ENCODE measurements around the gene CACNA1H. TPM values are rescaled to one million over a fixed set of nuclear protein-coding genes. Genes with fewer than 3 reads are reported as not detected.

Gene CACNA1H
- total RNA-seq, 2 experiments from 2014 or later, result 0.26 to 0.61 TPM

GRCh38 chr16:1213796-1214372, 61.0 kb downstream of the CACNA1H start:
- no peak overlapping the region for H3K27ac Mint-ChIP-seq
- intact Hi-C loops (cut with micrococcal nuclease), result no loop called here
- no peaks in the 10 kb centered on the region for H3K9me3 Mint-ChIP-seq
- CTCF ChIA-PET, result no interaction called here
- no peaks in the 10 kb centered on the region for H3K27me3 Mint-ChIP-seq
- H3K4me1 Mint-ChIP-seq (ENCODE audit: low read depth), result no peaks in the 10 kb centered on the region
- H3K36me3 Mint-ChIP-seq, result no peaks in the 10 kb centered on the region
- no peak for DNase-seq
- POLR2A ChIA-PET, result no interaction called here
- H3K4me3 Mint-ChIP-seq, result no peak overlapping the region

- no peaks in the 10 kb centered on the region for H3K9me3 Mint-ChIP-seq
- H3K27me3 Mint-ChIP-seq, result no peaks in the 10 kb centered on the region
- intact Hi-C loops (cut with micrococcal nuclease), result no loop called here
- H3K27ac Mint-ChIP-seq, result no peak overlapping the region
- CTCF ChIA-PET, result no interaction called here
- H3K36me3 Mint-ChIP-seq, result no peaks in the 10 kb centered on the region
- DNase-seq, result no peak
- H3K4me3 Mint-ChIP-seq, result no peak overlapping the region
- no peaks in the 10 kb centered on the region for H3K4me1 Mint-ChIP-seq (ENCODE audit: low read depth)
- POLR2A ChIA-PET, result no interaction called here
These were observed 61.8 kb downstream of the CACNA1H start for GRCh38 chr16:1214719-1215118.

GRCh38 chr16:1215574-1216295, 62.8 kb downstream of the CACNA1H start:
- H3K27ac Mint-ChIP-seq, result no peak overlapping the region
- H3K9me3 Mint-ChIP-seq, result no peaks in the 10 kb centered on the region
- ChIA-PET POLR2A (no interaction called here), CTCF (no interaction called here)
- no peaks in the 10 kb centered on the region for H3K4me1 Mint-ChIP-seq (ENCODE audit: low read depth)
- intact Hi-C loops (cut with micrococcal nuclease), result no loop called here
- no peak for DNase-seq
- no peaks in the 10 kb centered on the region for H3K27me3 Mint-ChIP-seq
- no peaks in the 10 kb centered on the region for H3K36me3 Mint-ChIP-seq
- H3K4me3 Mint-ChIP-seq, result no peak overlapping the region

GRCh38 chr16:1216296-1216619, 63.4 kb downstream of the CACNA1H start:
- no peak overlapping the region for H3K27ac Mint-ChIP-seq
- no peak overlapping the region for H3K4me3 Mint-ChIP-seq
- DNase-seq, result no peak
- ChIA-PET POLR2A (no interaction called here), CTCF (no interaction called here)
- intact Hi-C loops (cut with micrococcal nuclease), result no loop called here
- H3K4me1 Mint-ChIP-seq (ENCODE audit: low read depth), result no peaks in the 10 kb centered on the region
- H3K36me3 Mint-ChIP-seq, result no peaks in the 10 kb centered on the region
- H3K9me3 Mint-ChIP-seq, result no peaks in the 10 kb centered on the region
- no peaks in the 10 kb centered on the region for H3K27me3 Mint-ChIP-seq

DNA sequence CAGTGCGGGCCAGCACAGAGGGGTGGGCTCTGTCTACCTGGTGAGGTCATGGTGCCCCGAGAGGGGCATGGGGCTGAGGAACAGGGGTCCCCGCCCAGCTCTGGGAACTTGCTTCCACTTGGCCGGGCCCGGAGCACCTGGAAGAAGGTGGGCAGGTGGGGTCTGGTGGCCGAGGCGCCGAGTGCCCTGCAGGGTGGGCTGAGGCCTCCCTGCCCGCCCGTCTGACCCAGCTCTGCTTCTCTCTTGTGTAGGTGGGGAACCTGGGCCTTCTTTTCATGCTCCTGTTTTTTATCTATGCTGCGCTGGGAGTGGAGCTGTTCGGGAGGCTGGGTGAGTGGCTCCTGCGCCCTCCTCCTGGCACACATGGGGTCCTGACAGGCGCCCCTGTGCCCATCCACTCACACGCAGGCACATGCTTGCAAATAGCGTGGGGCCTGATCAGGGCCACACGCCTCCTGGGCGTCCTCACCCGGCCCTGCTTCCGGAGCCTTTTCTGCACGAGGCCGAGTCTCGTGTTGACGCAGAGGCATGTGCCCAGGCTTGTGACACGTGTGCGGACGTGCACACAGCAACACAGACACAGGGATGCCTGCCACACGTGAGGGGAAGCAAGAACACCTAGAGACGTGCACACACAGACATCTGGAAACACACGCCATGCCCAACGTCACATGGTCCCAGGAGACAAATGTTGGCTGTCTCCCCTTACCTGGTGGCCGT, 63.9 kb downstream of the CACNA1H start:
- Mint-ChIP-seq H3K4me1 (ENCODE audit: low read depth) (no peaks in the 10 kb centered on the region), H3K36me3 (no peaks in the 10 kb centered on the region), H3K9me3 (no peaks in the 10 kb centered on the region), H3K4me3 (no peak overlapping the region), H3K27ac (no peak overlapping the region), H3K27me3 (no peaks in the 10 kb centered on the region)
- no peak for DNase-seq
- POLR2A ChIA-PET, result no interaction called here
- CTCF ChIA-PET, result no interaction called here
- intact Hi-C loops (cut with micrococcal nuclease), result no loop called here

GRCh38 chr16:1217526-1217925, 64.6 kb downstream of the CACNA1H start:
- intact Hi-C loops (cut with micrococcal nuclease), result no loop called here
- H3K27ac Mint-ChIP-seq, result no peak overlapping the region
- no peaks in the 10 kb centered on the region for H3K36me3 Mint-ChIP-seq
- ChIA-PET CTCF (no interaction called here), POLR2A (no interaction called here)
- no peak for DNase-seq
- H3K4me3 Mint-ChIP-seq, result no peak overlapping the region
- H3K9me3 Mint-ChIP-seq, result no peaks in the 10 kb centered on the region
- H3K27me3 Mint-ChIP-seq, result no peaks in the 10 kb centered on the region
- no peaks in the 10 kb centered on the region for H3K4me1 Mint-ChIP-seq (ENCODE audit: low read depth)

DNA sequence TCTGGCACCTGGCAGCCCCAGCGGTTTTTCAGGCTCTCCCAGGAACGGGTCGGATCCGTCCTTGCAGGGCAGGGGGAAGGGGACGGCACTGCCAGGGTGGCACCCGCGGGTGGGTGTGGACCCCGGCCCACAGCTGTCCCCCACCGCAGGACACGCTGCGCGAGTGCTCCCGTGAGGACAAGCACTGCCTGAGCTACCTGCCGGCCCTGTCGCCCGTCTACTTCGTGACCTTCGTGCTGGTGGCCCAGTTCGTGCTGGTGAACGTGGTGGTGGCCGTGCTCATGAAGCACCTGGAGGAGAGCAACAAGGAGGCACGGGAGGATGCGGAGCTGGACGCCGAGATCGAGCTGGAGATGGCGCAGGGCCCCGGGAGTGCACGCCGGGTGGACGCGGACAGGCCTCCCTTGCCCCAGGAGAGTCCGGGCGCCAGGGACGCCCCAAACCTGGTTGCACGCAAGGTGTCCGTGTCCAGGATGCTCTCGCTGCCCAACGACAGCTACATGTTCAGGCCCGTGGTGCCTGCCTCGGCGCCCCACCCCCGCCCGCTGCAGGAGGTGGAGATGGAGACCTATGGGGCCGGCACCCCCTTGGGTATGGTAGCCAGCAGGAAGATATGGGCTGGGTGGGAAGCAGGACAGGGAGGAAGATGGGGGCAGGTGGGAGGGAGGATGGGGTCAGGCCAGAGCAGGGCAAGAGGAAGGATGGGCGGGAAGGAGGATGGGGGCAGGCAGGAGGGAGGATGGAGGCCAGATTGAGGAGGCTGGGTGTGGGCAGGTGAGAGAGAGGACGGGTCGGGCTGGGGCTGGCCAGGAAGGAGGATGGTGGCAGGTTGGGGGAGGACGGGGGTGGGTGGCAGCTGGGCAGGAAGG, 65.4 kb downstream of the CACNA1H start:
- no peak overlapping the region for H3K27ac Mint-ChIP-seq
- intact Hi-C loops (cut with micrococcal nuclease), result no loop called here
- CTCF ChIA-PET, result no interaction called here
- no peaks in the 10 kb centered on the region for H3K4me1 Mint-ChIP-seq (ENCODE audit: low read depth)
- no peaks in the 10 kb centered on the region for H3K27me3 Mint-ChIP-seq
- H3K36me3 Mint-ChIP-seq, result no peaks in the 10 kb centered on the region
- H3K4me3 Mint-ChIP-seq, result no peak overlapping the region
- H3K9me3 Mint-ChIP-seq, result no peaks in the 10 kb centered on the region
- POLR2A ChIA-PET, result no interaction called here
- DNase-seq, result no peak

DNA sequence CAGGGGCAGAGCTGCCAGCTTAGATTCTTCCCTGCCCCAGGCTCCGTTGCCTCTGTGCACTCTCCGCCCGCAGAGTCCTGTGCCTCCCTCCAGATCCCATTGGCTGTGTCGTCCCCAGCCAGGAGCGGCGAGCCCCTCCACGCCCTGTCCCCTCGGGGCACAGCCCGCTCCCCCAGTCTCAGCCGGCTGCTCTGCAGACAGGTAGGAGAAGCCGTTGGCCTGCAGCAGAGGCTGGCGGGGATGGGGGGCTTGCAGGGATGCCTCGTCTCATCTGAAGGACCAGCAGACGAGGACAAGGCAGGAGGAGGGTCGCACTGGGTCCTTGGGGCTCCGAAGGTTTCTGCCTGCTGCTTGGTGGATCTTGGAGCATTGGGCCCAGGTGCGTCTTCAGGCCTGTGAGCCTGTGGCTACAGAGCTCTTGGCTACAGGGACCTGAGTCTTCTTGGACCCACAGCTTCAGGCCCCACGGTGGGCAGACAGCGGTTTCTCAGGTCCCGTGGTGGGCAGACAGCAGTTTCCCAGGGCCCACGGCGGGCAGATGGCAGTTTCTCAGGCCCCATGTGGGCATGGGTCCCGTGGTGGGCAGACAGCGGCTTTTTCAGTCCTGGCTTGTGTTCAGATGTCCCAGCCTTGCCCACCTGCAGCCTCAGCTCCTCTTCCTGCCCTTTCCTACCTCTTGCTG, 66.2 kb downstream of the CACNA1H start:
- intact Hi-C loops (cut with micrococcal nuclease), result no loop called here
- H3K27me3 Mint-ChIP-seq, result no peaks in the 10 kb centered on the region
- no peaks in the 10 kb centered on the region for H3K9me3 Mint-ChIP-seq
- no peaks in the 10 kb centered on the region for H3K36me3 Mint-ChIP-seq
- CTCF ChIA-PET, result no interaction called here
- H3K4me3 Mint-ChIP-seq, result no peak overlapping the region
- no peak for DNase-seq
- POLR2A ChIA-PET, result no interaction called here
- H3K4me1 Mint-ChIP-seq (ENCODE audit: low read depth), result no peaks in the 10 kb centered on the region
- no peak overlapping the region for H3K27ac Mint-ChIP-seq

DNA sequence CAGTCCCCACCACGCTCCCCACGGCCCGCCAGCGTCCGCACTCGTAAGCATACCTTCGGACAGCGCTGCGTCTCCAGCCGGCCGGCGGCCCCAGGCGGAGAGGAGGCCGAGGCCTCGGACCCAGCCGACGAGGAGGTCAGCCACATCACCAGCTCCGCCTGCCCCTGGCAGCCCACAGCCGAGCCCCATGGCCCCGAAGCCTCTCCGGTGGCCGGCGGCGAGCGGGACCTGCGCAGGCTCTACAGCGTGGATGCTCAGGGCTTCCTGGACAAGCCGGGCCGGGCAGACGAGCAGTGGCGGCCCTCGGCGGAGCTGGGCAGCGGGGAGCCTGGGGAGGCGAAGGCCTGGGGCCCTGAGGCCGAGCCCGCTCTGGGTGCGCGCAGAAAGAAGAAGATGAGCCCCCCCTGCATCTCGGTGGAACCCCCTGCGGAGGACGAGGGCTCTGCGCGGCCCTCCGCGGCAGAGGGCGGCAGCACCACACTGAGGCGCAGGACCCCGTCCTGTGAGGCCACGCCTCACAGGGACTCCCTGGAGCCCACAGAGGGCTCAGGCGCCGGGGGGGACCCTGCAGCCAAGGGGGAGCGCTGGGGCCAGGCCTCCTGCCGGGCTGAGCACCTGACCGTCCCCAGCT, 67.3 kb downstream of the CACNA1H start:
- DNase-seq, result no peak
- no peak overlapping the region for H3K4me3 Mint-ChIP-seq
- ChIA-PET POLR2A (no interaction called here), CTCF (no interaction called here)
- H3K4me1 Mint-ChIP-seq (ENCODE audit: low read depth), result no peaks in the 10 kb centered on the region
- no peak overlapping the region for H3K27ac Mint-ChIP-seq
- H3K27me3 Mint-ChIP-seq, result no peaks in the 10 kb centered on the region
- no peaks in the 10 kb centered on the region for H3K9me3 Mint-ChIP-seq
- H3K36me3 Mint-ChIP-seq, result no peaks in the 10 kb centered on the region
- intact Hi-C loops (cut with micrococcal nuclease), result no loop called here

DNA sequence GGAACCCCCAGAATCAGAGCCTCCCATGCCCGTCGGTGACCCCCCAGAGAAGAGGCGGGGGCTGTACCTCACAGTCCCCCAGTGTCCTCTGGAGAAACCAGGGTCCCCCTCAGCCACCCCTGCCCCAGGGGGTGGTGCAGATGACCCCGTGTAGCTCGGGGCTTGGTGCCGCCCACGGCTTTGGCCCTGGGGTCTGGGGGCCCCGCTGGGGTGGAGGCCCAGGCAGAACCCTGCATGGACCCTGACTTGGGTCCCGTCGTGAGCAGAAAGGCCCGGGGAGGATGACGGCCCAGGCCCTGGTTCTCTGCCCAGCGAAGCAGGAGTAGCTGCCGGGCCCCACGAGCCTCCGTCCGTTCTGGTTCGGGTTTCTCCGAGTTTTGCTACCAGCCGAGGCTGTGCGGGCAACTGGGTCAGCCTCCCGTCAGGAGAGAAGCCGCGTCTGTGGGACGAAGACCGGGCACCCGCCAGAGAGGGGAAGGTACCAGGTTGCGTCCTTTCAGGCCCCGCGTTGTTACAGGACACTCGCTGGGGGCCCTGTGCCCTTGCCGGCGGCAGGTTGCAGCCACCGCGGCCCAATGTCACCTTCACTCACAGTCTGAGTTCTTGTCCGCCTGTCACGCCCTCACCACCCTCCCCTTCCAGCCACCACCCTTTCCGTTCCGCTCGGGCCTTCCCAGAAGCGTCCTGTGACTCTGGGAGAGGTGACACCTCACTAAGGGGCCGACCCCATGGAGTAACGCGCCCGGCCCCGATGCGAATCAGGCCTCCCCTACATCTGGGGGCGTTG, 68.1 kb downstream of the CACNA1H start:
- no peaks in the 10 kb centered on the region for H3K27me3 Mint-ChIP-seq
- H3K4me1 Mint-ChIP-seq (ENCODE audit: low read depth), result no peaks in the 10 kb centered on the region
- intact Hi-C loops (cut with micrococcal nuclease), result no loop called here
- no peak for DNase-seq
- no peak overlapping the region for H3K4me3 Mint-ChIP-seq
- ChIA-PET POLR2A (no interaction called here), CTCF (interaction anchor here (0.6 kb wide), 1 partner anchor 484 kb away, joined by 3 read pairs; no protein-coding TSS in a partner anchor)
- no peak overlapping the region for H3K27ac Mint-ChIP-seq
- no peaks in the 10 kb centered on the region for H3K36me3 Mint-ChIP-seq
- no peaks in the 10 kb centered on the region for H3K9me3 Mint-ChIP-seq
